DMS53 treated with DMSO at 0.1 percent for 48 hours (cell line): ENCODE data around the gene CTAGE1.

Experiments used
- DNase-seq: peaks from one replicate; lab custom pipeline; 2025; ENCODE audit not compliant: unreplicated experiment; lab: John Stamatoyannopoulos, UW

Gene CTAGE1

GRCh38 chr18:22439447-22439846 is 21.7 kb upstream of the CTAGE1 start:
- DNase-seq, result no peak

GRCh38 chr18:22436136-22436535 is 18.4 kb upstream of the CTAGE1 start:
- no peak for DNase-seq

- DNase-seq, result no peak
These were observed 17.4 kb upstream of the CTAGE1 start for GRCh38 chr18:22434973-22435608.

GRCh38 chr18:22433956-22434355 is 16.2 kb upstream of the CTAGE1 start:
- DNase-seq, result no peak

- DNase-seq, result no peak
These were observed 15.0 kb upstream of the CTAGE1 start for GRCh38 chr18:22432657-22433137.

GRCh38 chr18:22429564-22429963 is 11.8 kb upstream of the CTAGE1 start:
- DNase-seq, result no peak

- DNase-seq, result no peak
These were observed 11.0 kb upstream of the CTAGE1 start for GRCh38 chr18:22428672-22429071.

- DNase-seq, result no peak
These were observed 10.3 kb upstream of the CTAGE1 start for GRCh38 chr18:22427822-22428549.

- no peak for DNase-seq
These were observed 6.8 kb upstream of the CTAGE1 start for GRCh38 chr18:22424565-22424963.

GRCh38 chr18:22423878-22424564 is 6.3 kb upstream of the CTAGE1 start:
- no peak for DNase-seq

- no peak for DNase-seq
These were observed 5.3 kb upstream of the CTAGE1 start for GRCh38 chr18:22422909-22423548.

GRCh38 chr18:22420652-22421051 is 2.9 kb upstream of the CTAGE1 start:
- DNase-seq, result no peak

GRCh38 chr18:22412176-22412911 is 5.4 kb downstream of the CTAGE1 start:
- no peak for DNase-seq

- no peak for DNase-seq
These were observed 6.3 kb downstream of the CTAGE1 start for GRCh38 chr18:22411446-22411845.

GRCh38 chr18:22410126-22410525 is 7.6 kb downstream of the CTAGE1 start:
- no peak for DNase-seq

- DNase-seq, result no peak
These were observed 8.3 kb downstream of the CTAGE1 start for GRCh38 chr18:22409445-22409844.

- no peak for DNase-seq
These were observed 9.7 kb downstream of the CTAGE1 start for GRCh38 chr18:22408059-22408458.

- DNase-seq, result no peak
These were observed 12.6 kb downstream of the CTAGE1 start for GRCh38 chr18:22405142-22405541.

GRCh38 chr18:22403950-22404349 is 13.8 kb downstream of the CTAGE1 start:
- DNase-seq, result no peak

GRCh38 chr18:22399949-22400348 is 17.8 kb downstream of the CTAGE1 start:
- no peak for DNase-seq

GRCh38 chr18:22398464-22398863 is 19.3 kb downstream of the CTAGE1 start:
- no peak for DNase-seq
